Upper lobe of right lung (tissue), 1 donor: ENCODE measurements around the gene CHST7. TPM values are rescaled to one million over a fixed set of nuclear protein-coding genes. Genes with fewer than 3 reads are reported as not detected.
A peak's percentile ranks its signal among the peaks of the same experiment; 100 is the strongest.

Experiments
- ATAC-seq: fragments of 200-7000 bp; cut with Tn5 transposase; one replicate; pipeline ENCODE4 v1.9.1; 2020; ENCODE audit warnings: mild to moderate bottlenecking, moderate library complexity
- DNase-seq: peaks from one replicate; pipeline ENCODE4 v3.0.0-alpha.2; 2020
- H3K27ac ChIP-seq: fragments of 200-600 bp; one replicate; pipeline ENCODE4 v1.8.0; 2022
- H3K27me3 ChIP-seq: fragments of 200-600 bp; one replicate; pipeline ENCODE4 v1.8.0; 2022; ENCODE audit warnings: mild to moderate bottlenecking
- H3K36me3 ChIP-seq: fragments of 200-600 bp; one replicate; pipeline ENCODE4 v1.8.0; 2022
- H3K4me1 ChIP-seq: fragments of 200-600 bp; one replicate; pipeline ENCODE4 v1.8.0; 2022
- H3K4me3 ChIP-seq: fragments of 200-600 bp; one replicate; pipeline ENCODE4 v1.8.0; 2022; ENCODE audit warnings: mild to moderate bottlenecking
- H3K9me3 ChIP-seq: fragments of 200-600 bp; one replicate; pipeline ENCODE4 v1.8.0; 2022
- intact Hi-C: fragments of 100-400 bp; cut with DNase I; formaldehyde crosslinking; loops from one replicate; pipeline ENCODE4 v1.11.0; 2022
- total RNA-seq: library from RNA; stranded (reverse); fragmentation: NEBNext Ultra II Directional; extraction: Animal tissue kit (Norgen Biotek cat#: 25700); gene quantifications from one replicate; pipeline ENCODE4 v1.2.1, GENCODE V29; 2021
- TF ChIP-seq, protein P1 (sequence below): fragments of 200-600 bp; IDR thresholded peaks from one replicate; pipeline ENCODE4 v1.8.0; 2022; ENCODE audit warnings: antibody characterized with exemption
- donor health status: DM: no; HTN: yes; CAD: no; lungs with severe emphysema.

Gene CHST7
- total RNA-seq, 1 donor from 2014 or later, result 7.5 TPM

DNA sequence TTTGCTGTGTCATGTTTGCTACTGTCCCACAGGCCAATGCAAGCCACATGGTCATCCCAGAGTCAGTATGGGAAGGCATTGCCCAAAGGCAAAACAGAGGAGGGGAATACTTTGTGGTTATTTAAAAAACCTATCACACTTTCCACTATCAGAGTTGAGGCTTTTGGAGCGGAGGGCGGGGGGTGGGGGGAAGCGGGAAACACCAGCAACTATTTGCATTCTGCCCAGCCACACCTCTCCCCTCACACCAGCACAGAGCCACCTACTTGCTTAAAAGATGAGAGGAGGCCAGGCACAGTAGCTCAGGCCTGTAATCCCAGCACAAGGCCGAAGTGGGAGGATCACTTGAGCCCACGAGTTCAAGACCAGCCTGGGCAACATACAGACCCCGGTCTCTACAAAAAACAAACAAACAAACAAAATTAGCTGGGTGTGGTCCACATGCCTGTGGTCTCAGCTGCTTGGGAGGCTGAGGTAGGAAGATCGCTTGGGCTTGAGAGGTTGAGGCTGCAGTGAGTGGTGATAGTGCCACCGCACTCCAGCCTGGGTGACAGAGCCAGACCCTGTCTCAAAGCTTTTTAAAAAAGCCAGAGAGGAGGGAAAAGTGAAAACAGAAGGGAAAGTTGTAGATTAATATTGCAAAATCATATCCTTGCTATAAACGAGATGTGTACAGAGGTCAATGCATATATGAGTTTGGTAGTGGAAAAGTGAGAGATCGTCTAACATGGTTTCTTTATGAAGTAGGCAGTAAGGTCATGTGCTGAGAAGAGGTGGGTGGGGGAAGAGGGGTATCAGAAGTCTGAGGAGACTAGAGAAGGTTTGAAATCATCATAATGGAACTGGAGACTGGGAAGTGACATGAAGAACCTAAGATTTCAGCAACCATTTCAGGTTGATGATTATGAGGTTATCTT is 1.9 kb upstream of the CHST7 start:
- intact Hi-C loops, result loop anchor here (10.0 kb wide), 1 partner anchor 73 kb away; no protein-coding TSS in a partner anchor
- H3K36me3 ChIP-seq, result no peaks in the 10 kb centered on the region

DNA sequence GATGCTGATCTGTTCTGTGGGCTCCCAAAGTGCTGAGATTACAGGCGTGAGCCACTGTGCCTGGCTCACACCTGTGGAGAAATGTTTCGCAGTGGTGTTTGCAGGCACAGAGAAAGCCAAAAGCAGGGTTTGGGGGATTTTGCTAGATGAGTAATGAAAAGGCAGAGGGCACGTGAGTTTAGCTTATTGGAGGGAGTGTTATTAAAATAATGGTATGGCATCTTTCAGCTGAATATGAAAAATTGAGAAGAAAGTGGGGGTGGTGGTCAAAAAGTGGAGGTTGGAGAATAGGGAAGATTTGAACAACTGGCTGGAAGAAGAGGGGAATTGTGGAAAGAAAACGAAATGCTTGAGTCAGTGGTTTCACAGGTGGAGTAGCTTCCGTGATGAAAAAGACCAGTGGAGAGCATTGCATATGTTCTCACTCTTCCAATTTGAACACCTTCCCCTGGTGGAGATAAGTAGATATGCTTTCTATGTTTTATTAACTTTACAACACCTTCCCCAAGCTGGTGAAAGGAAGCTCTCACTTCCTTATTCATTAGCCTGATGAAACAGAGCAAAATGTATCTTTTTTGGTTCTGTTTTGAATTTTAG is 1.1 kb upstream of the CHST7 start:
- DNase-seq, result no peak
- Histone ChIP-seq H3K4me3 (no peak overlapping the region), H3K27ac (no peak overlapping the region), H3K9me3 (no peaks in the 10 kb centered on the region), H3K36me3 (no peaks in the 10 kb centered on the region), H3K27me3 (no peaks in the 10 kb centered on the region), H3K4me1 (no peaks in the 10 kb centered on the region)
- no peak for ATAC-seq
- TF ChIP-seq, protein P1, sequence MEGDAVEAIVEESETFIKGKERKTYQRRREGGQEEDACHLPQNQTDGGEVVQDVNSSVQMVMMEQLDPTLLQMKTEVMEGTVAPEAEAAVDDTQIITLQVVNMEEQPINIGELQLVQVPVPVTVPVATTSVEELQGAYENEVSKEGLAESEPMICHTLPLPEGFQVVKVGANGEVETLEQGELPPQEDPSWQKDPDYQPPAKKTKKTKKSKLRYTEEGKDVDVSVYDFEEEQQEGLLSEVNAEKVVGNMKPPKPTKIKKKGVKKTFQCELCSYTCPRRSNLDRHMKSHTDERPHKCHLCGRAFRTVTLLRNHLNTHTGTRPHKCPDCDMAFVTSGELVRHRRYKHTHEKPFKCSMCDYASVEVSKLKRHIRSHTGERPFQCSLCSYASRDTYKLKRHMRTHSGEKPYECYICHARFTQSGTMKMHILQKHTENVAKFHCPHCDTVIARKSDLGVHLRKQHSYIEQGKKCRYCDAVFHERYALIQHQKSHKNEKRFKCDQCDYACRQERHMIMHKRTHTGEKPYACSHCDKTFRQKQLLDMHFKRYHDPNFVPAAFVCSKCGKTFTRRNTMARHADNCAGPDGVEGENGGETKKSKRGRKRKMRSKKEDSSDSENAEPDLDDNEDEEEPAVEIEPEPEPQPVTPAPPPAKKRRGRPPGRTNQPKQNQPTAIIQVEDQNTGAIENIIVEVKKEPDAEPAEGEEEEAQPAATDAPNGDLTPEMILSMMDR, result no peak
- intact Hi-C loops, result loop anchor here (10.0 kb wide), 1 partner anchor 72 kb away; no protein-coding TSS in a partner anchor

More for the DNA sequence above, 1.9 kb upstream of the CHST7 start:
- H3K4me3 ChIP-seq, result no peak overlapping the region
- H3K27ac ChIP-seq, result no peak overlapping the region
- no peaks in the 10 kb centered on the region for H3K27me3 ChIP-seq
- no peaks in the 10 kb centered on the region for H3K4me1 ChIP-seq
- no peak for ATAC-seq
- H3K9me3 ChIP-seq, result no peaks in the 10 kb centered on the region
- no peak for DNase-seq
- TF ChIP-seq, protein P1, result no peak

DNA sequence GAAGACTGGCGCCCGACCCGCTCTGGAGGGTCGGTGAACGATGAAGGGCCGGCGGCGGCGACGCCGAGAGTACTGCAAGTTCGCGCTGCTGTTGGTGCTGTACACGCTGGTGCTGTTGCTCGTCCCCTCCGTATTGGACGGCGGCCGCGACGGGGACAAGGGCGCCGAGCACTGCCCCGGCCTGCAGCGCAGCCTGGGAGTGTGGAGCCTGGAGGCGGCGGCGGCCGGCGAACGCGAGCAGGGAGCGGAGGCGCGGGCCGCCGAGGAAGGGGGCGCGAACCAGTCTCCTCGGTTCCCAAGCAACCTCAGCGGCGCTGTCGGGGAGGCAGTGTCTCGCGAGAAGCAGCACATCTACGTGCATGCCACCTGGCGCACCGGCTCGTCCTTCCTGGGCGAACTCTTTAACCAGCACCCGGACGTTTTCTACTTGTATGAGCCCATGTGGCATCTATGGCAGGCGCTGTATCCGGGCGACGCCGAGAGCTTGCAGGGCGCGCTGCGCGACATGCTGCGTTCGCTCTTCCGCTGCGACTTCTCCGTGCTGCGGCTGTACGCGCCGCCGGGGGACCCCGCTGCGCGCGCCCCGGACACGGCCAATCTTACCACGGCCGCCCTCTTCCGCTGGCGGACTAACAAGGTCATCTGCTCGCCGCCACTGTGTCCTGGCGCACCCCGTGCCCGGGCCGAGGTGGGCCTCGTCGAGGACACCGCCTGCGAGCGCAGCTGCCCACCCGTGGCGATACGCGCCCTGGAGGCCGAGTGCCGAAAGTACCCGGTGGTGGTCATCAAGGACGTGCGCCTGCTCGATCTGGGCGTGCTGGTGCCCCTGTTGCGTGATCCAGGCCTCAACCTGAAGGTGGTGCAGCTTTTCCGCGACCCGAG is 568 bp downstream of the CHST7 start:
- TF ChIP-seq, protein P1, result no peak
- no peaks in the 10 kb centered on the region for H3K9me3 ChIP-seq
- H3K4me3 ChIP-seq, result peak overlapping the region; percentile 61
- peak; percentile 62 for ATAC-seq
- H3K36me3 ChIP-seq, result no peaks in the 10 kb centered on the region
- DNase-seq, result peak; percentile 80
- no peaks in the 10 kb centered on the region for H3K4me1 ChIP-seq
- H3K27ac ChIP-seq, result peak overlapping the region; percentile 51
- intact Hi-C loops, result loop anchor here (10.0 kb wide), 1 partner anchor 71 kb away; no protein-coding TSS in a partner anchor
- H3K27me3 ChIP-seq, result no peaks in the 10 kb centered on the region

DNA sequence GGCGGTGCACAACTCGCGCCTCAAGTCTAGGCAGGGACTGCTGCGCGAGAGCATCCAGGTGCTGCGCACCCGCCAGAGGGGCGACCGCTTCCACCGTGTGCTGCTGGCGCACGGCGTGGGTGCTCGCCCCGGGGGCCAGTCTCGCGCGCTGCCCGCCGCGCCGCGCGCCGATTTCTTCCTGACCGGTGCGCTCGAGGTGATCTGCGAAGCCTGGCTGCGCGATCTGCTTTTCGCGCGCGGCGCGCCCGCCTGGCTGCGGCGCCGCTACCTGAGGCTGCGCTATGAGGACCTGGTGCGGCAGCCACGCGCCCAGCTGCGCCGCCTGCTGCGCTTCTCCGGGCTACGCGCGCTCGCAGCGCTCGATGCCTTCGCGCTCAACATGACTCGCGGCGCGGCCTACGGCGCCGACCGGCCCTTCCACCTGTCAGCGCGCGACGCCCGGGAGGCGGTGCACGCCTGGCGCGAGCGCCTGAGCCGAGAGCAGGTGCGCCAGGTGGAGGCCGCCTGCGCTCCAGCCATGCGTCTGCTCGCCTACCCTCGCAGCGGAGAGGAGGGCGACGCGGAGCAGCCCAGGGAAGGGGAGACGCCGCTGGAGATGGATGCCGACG is 1.3 kb downstream of the CHST7 start:
- ATAC-seq (peak; percentile 50), DNase-seq (peak; percentile 68)
- intact Hi-C loops, result loop anchor here (10.0 kb wide), 1 partner anchor 70 kb away; no protein-coding TSS in a partner anchor
- Histone ChIP-seq H3K27ac (peak overlapping the region; percentile 51), H3K9me3 (no peaks in the 10 kb centered on the region), H3K36me3 (no peaks in the 10 kb centered on the region), H3K4me1 (no peaks in the 10 kb centered on the region), H3K4me3 (peak overlapping the region; percentile 61), H3K27me3 (no peaks in the 10 kb centered on the region)
- TF ChIP-seq, protein P1, result no peak

DNA sequence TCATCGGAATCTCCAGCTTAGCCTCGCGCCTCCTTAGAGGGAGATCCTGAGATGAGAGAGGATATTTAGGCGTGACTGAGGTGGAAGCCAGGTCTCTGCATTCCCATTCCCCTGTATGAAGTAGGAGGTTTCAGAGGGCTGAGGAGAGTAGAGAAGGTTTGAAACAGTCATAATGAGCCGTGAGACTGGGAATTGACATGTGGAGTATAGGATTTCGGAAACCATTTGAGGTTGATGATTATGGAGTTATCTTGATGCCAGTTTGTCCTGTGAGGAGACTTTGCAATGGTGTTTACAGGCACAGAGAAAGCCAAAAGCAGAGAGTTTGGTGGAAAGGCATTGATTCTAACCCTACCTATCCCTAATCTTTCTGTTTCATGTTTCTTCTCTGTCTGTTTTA is 2.0 kb downstream of the CHST7 start:
- H3K27ac ChIP-seq, result peak overlapping the region; percentile 11
- intact Hi-C loops, result loop anchor here (10.0 kb wide), 1 partner anchor 69 kb away; no protein-coding TSS in a partner anchor
- no peak for DNase-seq

More for the DNA sequence above, 2.0 kb downstream of the CHST7 start:
- TF ChIP-seq, protein P1, result no peak
- Histone ChIP-seq H3K27me3 (no peaks in the 10 kb centered on the region), H3K4me1 (no peaks in the 10 kb centered on the region), H3K36me3 (no peaks in the 10 kb centered on the region), H3K4me3 (peak overlapping the region; percentile 61), H3K9me3 (no peaks in the 10 kb centered on the region)
- no peak for ATAC-seq
